GM12892 (cell line): ENCODE data around the gene KCNH1.

ENCODE experiments used
- DNase-seq: peaks from one replicate; pipeline ENCODE4 v3.0.0; 2011; ENCODE audit not compliant: insufficient read length
- FAIRE-seq: peaks from 2 replicates; lab custom pipeline; 2011; peaks lifted over from hg19 to GRCh38; lab: Jason Lieb, UNC
- POLR2A ChIP-seq: IDR thresholded peaks from 2 replicates; pipeline ENCODE4 v1.6.1; 2011; ENCODE audit warnings: low read depth, low read length, control low read depth
- POLR2AphosphoS5 ChIP-seq: IDR thresholded peaks from 2 replicates; pipeline ENCODE4 v1.6.1; 2011; ENCODE audit warnings: low read depth, low read length, control low read depth
- TAF1 ChIP-seq: IDR thresholded peaks from 2 replicates; pipeline ENCODE4 v1.6.1; 2011; ENCODE audit warnings: low read depth, mild to moderate bottlenecking, control low read depth, low read length, borderline replicate concordance

KCNH1 gene

GRCh38 chr1:210898473-210898872 lies 235.5 kb downstream of the KCNH1 start:
- FAIRE-seq (no peak), DNase-seq (no peak)
- no peak for TF ChIP-seq TAF1
- TF ChIP-seq POLR2A: no peak
- no peak for TF ChIP-seq POLR2AphosphoS5

GRCh38 chr1:210883821-210884220 lies 250.1 kb downstream of the KCNH1 start:
- DNase-seq (no peak), FAIRE-seq (no peak)

DNA sequence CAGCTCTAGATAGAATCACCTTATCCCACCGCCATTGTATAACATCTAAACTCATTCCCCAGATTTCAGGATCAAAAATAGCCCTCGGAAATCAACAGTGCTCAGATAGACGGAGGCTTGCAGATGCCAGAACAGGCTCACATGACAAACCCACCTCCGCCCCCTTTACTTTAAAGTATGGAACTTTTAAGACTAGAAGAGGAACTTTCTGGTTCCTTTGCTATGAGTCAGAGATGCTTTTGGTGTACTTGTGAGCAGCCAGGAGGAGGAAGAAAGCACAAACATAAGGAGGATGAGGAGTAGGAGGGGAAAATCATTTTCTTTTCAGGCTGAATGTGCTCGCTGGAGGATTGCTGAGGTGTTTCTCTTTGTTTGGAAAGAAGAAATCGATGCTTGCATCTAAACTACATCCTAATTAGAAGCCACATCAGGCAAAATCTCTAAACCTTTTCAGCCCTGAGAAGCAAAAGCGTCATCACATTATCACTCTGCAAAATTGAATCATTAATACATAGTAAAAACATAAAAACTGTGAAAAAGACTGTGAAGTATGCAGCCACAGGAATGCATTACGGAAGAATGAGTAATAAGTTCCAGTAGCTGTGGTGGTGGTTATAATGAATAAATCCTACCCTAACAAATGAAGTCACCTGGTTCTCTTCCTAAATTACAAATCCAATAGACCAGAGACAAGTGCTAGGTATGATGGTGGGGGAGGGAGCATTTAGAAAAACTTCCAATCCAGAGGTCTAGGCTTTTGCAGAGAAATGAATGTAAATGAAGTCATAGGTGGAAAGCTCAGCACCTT lies 251.3 kb downstream of the KCNH1 start:
- FAIRE-seq: no peak
- DNase-seq: no peak
- TF ChIP-seq POLR2AphosphoS5 (no peak), POLR2A (no peak)

More at GRCh38 chr1:210883821-210884220, 250.1 kb downstream of the KCNH1 start:
- TF ChIP-seq POLR2AphosphoS5: no peak
- no peak for TF ChIP-seq TAF1
- TF ChIP-seq POLR2A: no peak

GRCh38 chr1:210878564-210878963 lies 255.4 kb downstream of the KCNH1 start:
- FAIRE-seq: no peak
- no peak for DNase-seq
- TF ChIP-seq TAF1: no peak

GRCh38 chr1:210876275-210876674 lies 257.7 kb downstream of the KCNH1 start:
- FAIRE-seq (no peak), DNase-seq (no peak)
- no peak for TF ChIP-seq POLR2A
- no peak for TF ChIP-seq TAF1
- TF ChIP-seq POLR2AphosphoS5: no peak

DNA sequence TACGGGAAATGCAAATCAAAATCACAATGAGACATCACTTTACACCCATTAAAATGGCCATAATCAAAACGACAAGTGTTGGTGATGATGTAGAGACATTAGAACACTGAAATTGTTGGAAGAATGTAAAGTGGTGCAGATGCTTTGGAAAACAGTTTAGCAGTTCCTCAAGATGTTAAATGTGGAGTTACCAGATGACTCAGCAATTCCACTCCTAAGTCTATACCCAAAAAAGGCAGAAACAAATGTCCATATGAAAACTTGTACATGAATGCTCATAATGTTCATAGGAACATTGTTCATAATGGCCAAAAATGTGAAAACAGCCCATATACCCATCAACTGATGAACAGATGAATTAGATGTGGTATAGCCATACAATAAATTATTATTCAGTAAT lies 267.4 kb downstream of the KCNH1 start:
- TF ChIP-seq POLR2A (no peak), POLR2AphosphoS5 (no peak), TAF1 (no peak)
- DNase-seq: no peak
- no peak for FAIRE-seq

- FAIRE-seq: no peak
- DNase-seq: no peak
- TF ChIP-seq POLR2AphosphoS5 (no peak), TAF1 (no peak)
Measured at GRCh38 chr1:210857705-210858104, 276.2 kb downstream of the KCNH1 start.

DNA sequence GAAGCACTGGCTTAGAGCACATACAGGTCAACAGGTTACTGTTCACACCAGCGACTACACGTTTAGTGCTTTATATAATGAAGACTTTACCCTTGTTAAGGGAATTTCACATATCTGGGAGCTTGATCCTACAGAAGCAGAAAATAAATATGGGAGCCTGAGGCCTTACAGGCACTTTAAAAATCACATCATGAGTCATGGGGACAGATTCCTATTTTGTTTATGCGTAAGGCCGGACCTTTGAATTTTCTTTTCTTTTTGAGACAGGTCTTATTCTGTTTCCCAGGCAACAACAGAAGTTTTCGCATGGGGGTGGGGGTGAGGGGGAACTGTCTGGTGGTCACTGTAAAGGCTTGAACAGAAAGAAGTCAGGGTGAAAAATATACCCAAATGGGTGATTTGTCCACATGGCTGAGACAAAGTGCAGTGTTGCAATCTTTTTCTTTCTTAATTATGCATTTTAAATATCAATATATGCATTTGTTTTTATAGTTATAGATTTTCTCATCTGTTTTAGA lies 276.7 kb downstream of the KCNH1 start:
- FAIRE-seq (no peak), DNase-seq (no peak)
- TF ChIP-seq TAF1: no peak
- TF ChIP-seq POLR2A: no peak
- TF ChIP-seq POLR2AphosphoS5: no peak

DNA sequence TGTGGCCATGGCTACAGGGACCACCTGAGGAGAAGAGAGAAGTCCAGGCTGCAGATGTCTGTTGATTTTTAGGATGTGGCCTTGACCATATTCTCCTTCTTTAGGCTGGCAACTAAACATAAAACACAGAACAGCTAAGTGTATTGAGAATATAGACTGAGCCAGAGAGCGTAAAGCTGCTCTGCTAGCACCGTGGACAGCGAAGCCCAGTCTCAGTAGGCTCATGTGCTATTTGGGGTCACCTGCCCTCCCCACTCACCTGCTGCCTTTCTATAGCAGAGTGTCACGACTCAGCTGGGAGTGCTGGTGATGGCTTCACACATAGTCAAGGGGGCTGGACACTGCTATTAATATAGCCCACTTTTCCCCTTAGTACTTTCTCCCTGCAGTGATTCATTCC lies 278.5 kb downstream of the KCNH1 start:
- TF ChIP-seq TAF1 (no peak), POLR2A (no peak), POLR2AphosphoS5 (no peak)
- no peak for DNase-seq
- FAIRE-seq: no peak

GRCh38 chr1:210853276-210853675 lies 280.7 kb downstream of the KCNH1 start:
- DNase-seq (no peak), FAIRE-seq (no peak)
- TF ChIP-seq TAF1 (no peak), POLR2AphosphoS5 (no peak), POLR2A (no peak)

DNA sequence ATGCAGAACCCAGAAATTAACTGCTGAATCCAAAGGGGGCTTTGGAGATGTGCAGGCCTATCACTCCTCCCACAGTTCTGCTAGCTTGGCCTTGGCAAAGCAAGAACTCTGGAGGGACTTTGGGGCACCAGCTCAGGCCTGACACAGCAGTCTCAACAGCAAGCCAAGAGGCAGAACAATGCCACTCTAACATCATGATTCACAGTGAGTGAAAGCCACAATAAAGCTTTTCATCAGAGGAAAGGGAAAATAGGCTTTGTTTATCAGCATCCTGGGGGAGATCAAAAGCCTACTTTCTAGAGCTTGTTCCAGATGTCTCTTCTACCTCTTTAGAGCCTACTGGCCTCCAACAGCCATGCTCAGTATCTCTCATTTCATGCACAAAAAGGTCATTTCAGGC lies 283.4 kb downstream of the KCNH1 start:
- DNase-seq (no peak), FAIRE-seq (no peak)
- TF ChIP-seq POLR2AphosphoS5: no peak
- no peak for TF ChIP-seq TAF1
- TF ChIP-seq POLR2A: no peak

DNA sequence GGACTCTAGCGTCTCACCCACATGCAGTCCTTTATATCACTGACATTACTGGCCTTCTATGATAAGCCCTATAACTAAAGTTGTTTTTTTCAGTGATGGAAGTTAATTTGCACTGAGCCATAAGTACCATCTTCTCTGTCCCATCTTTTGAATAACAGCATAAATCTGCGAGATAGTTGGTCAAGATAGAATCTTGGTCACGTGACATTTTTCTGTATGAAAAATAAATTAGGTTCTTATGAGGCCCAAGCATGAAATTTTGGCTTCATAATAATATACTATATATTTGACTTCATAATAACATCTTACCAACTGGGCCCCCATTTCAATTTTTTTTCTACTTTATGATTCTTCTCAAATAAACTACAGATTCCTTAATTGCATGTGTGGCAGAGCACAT lies 285.5 kb downstream of the KCNH1 start:
- TF ChIP-seq POLR2AphosphoS5 (no peak), TAF1 (no peak), POLR2A (no peak)
- no peak for DNase-seq
- FAIRE-seq: no peak
